Endothelial cell of umbilical vein (primary cell): ENCODE measurements around the gene SULT4A1. TPM values are rescaled to one million over a fixed set of nuclear protein-coding genes. Genes with fewer than 3 reads are reported as not detected.

Experiments
- BruUV-seq: library from RNA; stranded (reverse); fragments of 400-500 nt; replicated peaks from 2 replicates; lab custom pipeline; 2021; lab: Mats Ljungman, UMichigan
- CTCF ChIA-PET: fragments of 300-600, 350-600 bp; sonication (Branson Sonifier 250); formaldehyde crosslinking; loops from one replicate; lab custom pipeline; 2021; ENCODE audit warnings: antibody characterized with exemption, inconsistent platforms; lab: Charles Lee
- POLR2A ChIA-PET: fragments of 300-600, 350-600 bp; sonication (Branson Sonifier 250); formaldehyde crosslinking; loops from one replicate; lab custom pipeline; 2021; ENCODE audit warnings: antibody characterized with exemption, inconsistent platforms; lab: Charles Lee
- DNase-seq: peaks from one replicate; pipeline ENCODE4 v3.0.0-alpha.2; 2011; ENCODE audit warnings: low read depth, low spot score
- FAIRE-seq: peaks from 2 replicates; lab custom pipeline; 2011; peaks lifted over from hg19 to GRCh38; lab: Jason Lieb, UNC
- H2AFZ ChIP-seq: 2 replicates; pipeline ENCODE4 v1.6.0; 2012; ENCODE audit warnings: low read depth, low read length, control low read depth, inconsistent platforms
- H3K27ac ChIP-seq: 2 replicates; pipeline ENCODE4 v1.5.1; 2011; ENCODE audit warnings: low read depth, mild to moderate bottlenecking, control low read depth, low read length, moderate library complexity; ENCODE audit not compliant: insufficient read depth
- H3K27me3 ChIP-seq, 2 experiments: 2 replicates each; pipeline versions ENCODE4 v1.6.0 to v1.6.1; 2011; ENCODE audit warnings: low read length in 2 of 2, mixed read lengths in 1 of 2; ENCODE audit not compliant: control insufficient read depth in 2 of 2, insufficient read depth in 2 of 2
- H3K36me3 ChIP-seq, 2 experiments: 2 replicates in 1 of 2; 3 replicates in 1 of 2; pipeline ENCODE4 v1.5.1; 2011; ENCODE audit warnings: low read length in 2 of 2, mild to moderate bottlenecking in 1 of 2, moderate library complexity in 1 of 2; ENCODE audit not compliant: control insufficient read depth in 2 of 2, insufficient read depth in 2 of 2; ENCODE audit errors: extremely low read depth in 1 of 2
- H3K4me1 ChIP-seq: 3 replicates; pipeline ENCODE4 v1.5.1; 2011; ENCODE audit warnings: mild to moderate bottlenecking, low read length; ENCODE audit not compliant: control insufficient read depth, insufficient read depth; ENCODE audit errors: extremely low read depth
- H3K4me2 ChIP-seq: 2 replicates; pipeline ENCODE4 v1.6.1; 2011; ENCODE audit warnings: low read length, control low read depth, mixed read lengths; ENCODE audit not compliant: insufficient read depth
- H3K4me3 ChIP-seq, 3 experiments: fragments of 200-600 bp in 1 of 3; sonication (generic), shearing (Covaris generic) in 1 of 3; replicated peaks in 1 of 3; 2 replicates each; pipeline ENCODE4 v1.5.1; 2011 to 2016; ENCODE audit warnings: control low read depth in 3 of 3, low read length in 3 of 3, mild to moderate bottlenecking in 2 of 3, inconsistent platforms in 1 of 3, low read depth in 1 of 3, moderate library complexity in 1 of 3; ENCODE audit not compliant: insufficient read depth in 1 of 3
- H3K79me2 ChIP-seq: 2 replicates; pipeline ENCODE4 v1.6.0; 2012; ENCODE audit warnings: low read length, inconsistent platforms; ENCODE audit not compliant: control insufficient read depth, insufficient read depth
- H3K9ac ChIP-seq: replicated peaks from 2 replicates; pipeline ENCODE3; 2011; ENCODE audit warnings: low read length, control low read depth; ENCODE audit not compliant: insufficient read depth; ENCODE audit errors: extremely low read depth
- H3K9me1 ChIP-seq: replicated peaks from 3 replicates; pipeline ENCODE4 v1.6.0; 2011; ENCODE audit warnings: mild to moderate bottlenecking, low read length; ENCODE audit not compliant: control insufficient read depth, insufficient read depth; ENCODE audit errors: extremely low read depth
- H3K9me3 ChIP-seq: replicated peaks from 2 replicates; pipeline ENCODE4 v1.5.1; 2012; ENCODE audit warnings: low read length, inconsistent platforms; ENCODE audit not compliant: control insufficient read depth, insufficient read depth
- H4K20me1 ChIP-seq: replicated peaks from 2 replicates; pipeline ENCODE3; 2011; ENCODE audit warnings: mild to moderate bottlenecking, low read length; ENCODE audit not compliant: control insufficient read depth, insufficient read depth; ENCODE audit errors: extremely low read depth
- CTCF ChIP-seq, 2 donors: IDR thresholded peaks; 1 replicate in 1 of 2; 2 replicates in 1 of 2; pipeline ENCODE4 v1.5.1; 2011; ENCODE audit warnings: low read length in 2 of 2, mild to moderate bottlenecking in 2 of 2, moderate library complexity in 2 of 2, control low read depth in 1 of 2, inconsistent platforms in 1 of 2, low read depth in 1 of 2; ENCODE audit not compliant: insufficient read depth in 1 of 2; ENCODE audit errors: extremely low read depth in 1 of 2
- EZH2 ChIP-seq: IDR thresholded peaks from 2 replicates; pipeline ENCODE4 v1.6.1; 2012; ENCODE audit warnings: borderline replicate concordance, low read depth, mild to moderate bottlenecking, moderate library complexity, low read length, inconsistent platforms; ENCODE audit not compliant: severe bottlenecking
- FOS ChIP-seq: IDR thresholded peaks from 2 replicates; pipeline ENCODE4 v1.6.1; 2011; ENCODE audit warnings: mild to moderate bottlenecking, low read length, moderate library complexity, borderline replicate concordance; ENCODE audit not compliant: insufficient read depth
- GATA2 ChIP-seq: IDR thresholded peaks from 2 replicates; pipeline ENCODE4 v1.7.0; 2011; ENCODE audit warnings: low read depth, mild to moderate bottlenecking, moderate library complexity, mixed read lengths, low read length; ENCODE audit not compliant: insufficient read length, insufficient read depth
- JUN ChIP-seq: IDR thresholded peaks from 2 replicates; pipeline ENCODE4 v1.6.1; 2011; ENCODE audit warnings: borderline replicate concordance, low read depth; ENCODE audit not compliant: insufficient read length, insufficient read depth
- MAX ChIP-seq: IDR thresholded peaks from 2 replicates; pipeline ENCODE4 v1.6.1; 2011; ENCODE audit not compliant: insufficient read depth, insufficient read length
- MYC ChIP-seq: IDR thresholded peaks from one replicate; pipeline ENCODE4 v1.6.1; 2011; ENCODE audit warnings: mild to moderate bottlenecking, low read depth, low read length
- POLR2A ChIP-seq: IDR thresholded peaks from 2 replicates; pipeline ENCODE4 v1.6.1; 2012; ENCODE audit warnings: low read depth, mild to moderate bottlenecking, control low read depth, low read length
- POLR2AphosphoS5 ChIP-seq: IDR thresholded peaks from 2 replicates; pipeline ENCODE4 v1.6.1; 2012; ENCODE audit warnings: low read depth, mild to moderate bottlenecking, control low read depth, low read length, moderate library complexity; ENCODE audit not compliant: insufficient read depth
- dilution Hi-C: fragments of 300-500 bp; cut with MboI; formaldehyde crosslinking; loops from one replicate; pipeline ENCODE4 v1.15.0; 2019; ENCODE audit warnings: low sequenced_read_pairs; ENCODE audit not compliant: extremely low pct_ligation_motif_present
- intact Hi-C: fragments of 100-400 bp; cut with micrococcal nuclease; formaldehyde crosslinking; loops from one replicate; pipeline ENCODE4 v1.10.0; 2022
- polyA plus RNA-seq, 4 experiments: library from polyadenylated mRNA; depleted of rRNA in 3 of 4; stranded (reverse) in 3 of 4; unstranded in 1 of 4; fragments of >200 nt; gene quantifications; 2 replicates each; pipeline versions ENCODE4 v1.2.1 to v1.2.3, GENCODE V29; 2011 to 2012; ENCODE audit warnings: missing spikeins in 1 of 4
- total RNA-seq: library from RNA; stranded (reverse); gene quantifications from 2 replicates; pipeline ENCODE4 v1.2.3, GENCODE V29; 2021

Gene SULT4A1
- total and polyA plus RNA-seq, 2 donors (not counting 3 experiments of a cell fraction or from before 2014, with no cell fraction given), result 0.48 TPM; not detected in 1

GRCh38 chr22:43827003-43827735 is 35.1 kb downstream of the SULT4A1 start:
- Histone ChIP-seq H4K20me1 (no peaks in the 10 kb centered on the region), H2AFZ (no peak overlapping the region), H3K27ac (no peak overlapping the region), H3K9me1 (no peaks in the 10 kb centered on the region), H3K27me3 (no peaks in the 10 kb centered on the region), H3K4me1 (no peaks in the 10 kb centered on the region), H3K4me3 (no peak overlapping the region), H3K9me3 (no peaks in the 10 kb centered on the region), H3K4me2 (no peak overlapping the region), H3K36me3 (no peaks in the 10 kb centered on the region), H3K79me2 (no peaks in the 10 kb centered on the region), H3K9ac (no peak overlapping the region)
- FAIRE-seq (no peak), DNase-seq (no peak)
- ChIA-PET POLR2A (no interaction called here), CTCF (interaction anchor here (1.6 kb wide), 2 partner anchors 9 to 58 kb away, joined by 3 to 5 read pairs; no protein-coding TSS in a partner anchor)
- intact Hi-C loops, result no loop called here
- TF ChIP-seq FOS (no peak), CTCF (IDR thresholded peaks at IDR 0.05; ENCODE audit: extremely low read depth in 1 of 2, insufficient read depth in 1 of 2, low read depth in 1 of 2, low read length in 2 of 2) (no peak), JUN (no peak), MYC (no peak), GATA2 (no peak), POLR2A (no peak), MAX (no peak), EZH2 (no peak), POLR2AphosphoS5 (no peak)
- no TSS peak for BruUV-seq
- dilution Hi-C loops, result no loop called here
